ENCODE data around the gene CDC42EP4. TPM values are rescaled to one million over a fixed set of nuclear protein-coding genes. Genes with fewer than 3 reads are reported as not detected.
A peak's percentile ranks its signal among the peaks of the same experiment; 100 is the strongest.

The CDC42EP4 gene
- total and polyA plus RNA-seq, 7 donors = 10.7 to 24.4 (median 18.3) TPM

DNA sequence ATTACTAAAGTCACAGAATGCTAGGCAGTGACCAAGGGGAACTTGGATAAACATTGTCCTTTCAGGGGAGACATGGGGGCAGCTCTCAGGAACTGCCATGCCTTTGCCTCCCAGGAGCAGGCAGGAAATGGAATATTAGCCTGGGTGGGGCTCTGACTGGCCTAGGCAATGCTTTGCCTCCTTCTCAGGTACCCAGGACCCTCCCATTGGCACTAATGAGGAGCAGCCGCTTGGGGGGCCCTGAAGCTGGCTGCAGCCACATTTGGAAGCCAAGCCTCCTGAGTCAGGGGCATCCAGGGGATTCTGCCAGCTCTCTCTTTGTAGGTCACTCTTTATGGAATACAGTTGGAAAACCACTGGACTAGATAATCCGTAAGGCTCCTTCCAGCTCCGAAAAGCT is 55.6 kb downstream of the CDC42EP4 start:
- no peak overlapping the region for H3K4me3 ChIP-seq
- ATAC-seq (no peak), DNase-seq (no peak)
- H3K4me1 ChIP-seq = no peaks in the 10 kb centered on the region
- intact Hi-C loops (cut with DNase I) = loop anchor here (1.0 to 10.0 kb wide), 3 partner anchors 56 to 531 kb away; partner anchors contain the start of gene CDC42EP4 (in 1 of the 2)
- H3K36me3 ChIP-seq (ENCODE audit: insufficient read depth in 1 of 2, low read depth in 1 of 2) = no peaks in the 10 kb centered on the region
- no peaks in the 10 kb centered on the region for H3K27me3 ChIP-seq (ENCODE audit: insufficient read depth in 3 of 3, low read length in 2 of 3)
- 89 to 95% (median 94%) methylated on average over 3 of the region's 3 CpGs for WGBS, 3 donors
- no peak overlapping the region for H3K27ac ChIP-seq
- H3K9me3 ChIP-seq = no peaks in the 10 kb centered on the region
- TF ChIP-seq, protein P1, sequence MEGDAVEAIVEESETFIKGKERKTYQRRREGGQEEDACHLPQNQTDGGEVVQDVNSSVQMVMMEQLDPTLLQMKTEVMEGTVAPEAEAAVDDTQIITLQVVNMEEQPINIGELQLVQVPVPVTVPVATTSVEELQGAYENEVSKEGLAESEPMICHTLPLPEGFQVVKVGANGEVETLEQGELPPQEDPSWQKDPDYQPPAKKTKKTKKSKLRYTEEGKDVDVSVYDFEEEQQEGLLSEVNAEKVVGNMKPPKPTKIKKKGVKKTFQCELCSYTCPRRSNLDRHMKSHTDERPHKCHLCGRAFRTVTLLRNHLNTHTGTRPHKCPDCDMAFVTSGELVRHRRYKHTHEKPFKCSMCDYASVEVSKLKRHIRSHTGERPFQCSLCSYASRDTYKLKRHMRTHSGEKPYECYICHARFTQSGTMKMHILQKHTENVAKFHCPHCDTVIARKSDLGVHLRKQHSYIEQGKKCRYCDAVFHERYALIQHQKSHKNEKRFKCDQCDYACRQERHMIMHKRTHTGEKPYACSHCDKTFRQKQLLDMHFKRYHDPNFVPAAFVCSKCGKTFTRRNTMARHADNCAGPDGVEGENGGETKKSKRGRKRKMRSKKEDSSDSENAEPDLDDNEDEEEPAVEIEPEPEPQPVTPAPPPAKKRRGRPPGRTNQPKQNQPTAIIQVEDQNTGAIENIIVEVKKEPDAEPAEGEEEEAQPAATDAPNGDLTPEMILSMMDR (IDR thresholded peaks at IDR 0.05) = no peak

DNA sequence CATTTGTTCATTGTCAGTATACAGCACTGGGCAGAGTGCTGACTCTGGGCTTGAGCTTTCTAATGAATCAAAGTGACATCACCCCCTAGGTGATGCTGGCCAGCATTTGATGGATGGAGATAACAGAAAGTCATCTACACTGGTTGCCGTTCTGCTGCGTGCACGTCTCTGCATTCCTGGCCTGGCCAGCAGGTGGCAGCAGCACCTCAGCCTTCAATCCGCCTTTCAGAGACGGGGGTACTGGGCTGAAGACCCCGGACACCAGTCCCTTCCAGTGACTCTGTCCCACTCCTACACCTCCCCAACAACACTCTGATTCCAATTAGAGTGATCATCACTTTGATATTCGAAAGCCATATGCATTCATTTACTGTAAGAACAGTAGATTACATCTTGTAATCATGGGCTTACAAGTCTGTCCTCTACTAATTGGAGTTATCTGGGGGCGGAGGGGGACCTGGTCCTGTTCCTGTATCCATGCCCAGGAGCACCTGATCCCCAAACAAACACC is 56.1 kb downstream of the CDC42EP4 start:
- peak; percentile 45 to 72 for DNase-seq
- Histone ChIP-seq H3K27me3 (ENCODE audit: insufficient read depth in 3 of 3, low read length in 2 of 3) (no peaks in the 10 kb centered on the region), H3K27ac (no peak overlapping the region), H3K4me1 (no peaks in the 10 kb centered on the region), H3K9me3 (no peaks in the 10 kb centered on the region), H3K36me3 (ENCODE audit: insufficient read depth in 1 of 2, low read depth in 1 of 2) (no peaks in the 10 kb centered on the region), H3K4me3 (no peak overlapping the region)
- 5 to 6% (median 6%) methylated on average over 8 of the region's 8 CpGs for WGBS, 3 donors
- intact Hi-C loops (cut with DNase I) = loop anchor here (1.0 to 10.0 kb wide), 4 partner anchors 57 to 531 kb away; partner anchors contain the start of gene CDC42EP4 (in 1 of the 2)
- ATAC-seq = peak; percentile 66 to 88 (median 80)
- TF ChIP-seq, protein P1 (IDR thresholded peaks at IDR 0.05) = peak; percentile 99

DNA sequence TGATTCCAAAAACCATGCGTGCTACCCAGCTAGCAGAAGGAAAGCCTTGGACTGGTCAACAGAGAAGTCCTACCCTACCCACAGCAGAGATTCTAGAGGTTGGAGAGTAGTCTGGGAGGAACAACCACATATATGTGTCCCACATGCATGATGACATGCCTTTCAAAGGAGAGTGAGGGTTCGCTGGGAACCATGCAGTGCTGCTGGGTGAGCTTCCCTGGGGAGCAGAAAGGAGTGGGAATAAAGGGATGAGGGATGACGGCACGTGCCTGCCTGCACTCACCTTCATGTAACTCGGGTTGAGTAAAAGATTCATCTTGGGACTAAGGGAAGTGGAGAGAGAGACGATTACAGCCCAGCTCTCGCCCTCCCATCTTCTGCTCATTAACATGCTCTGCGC is 59.9 kb downstream of the CDC42EP4 start:
- TF ChIP-seq, protein P1 (IDR thresholded peaks at IDR 0.05) = no peak
- 69 to 77% (median 74%) methylated on average over 8 of the region's 8 CpGs for WGBS, 3 donors
- Histone ChIP-seq H3K9me3 (no peaks in the 10 kb centered on the region), H3K27me3 (ENCODE audit: insufficient read depth in 3 of 3, low read length in 2 of 3) (no peaks in the 10 kb centered on the region), H3K4me1 (no peaks in the 10 kb centered on the region), H3K4me3 (no peak overlapping the region), H3K36me3 (ENCODE audit: insufficient read depth in 1 of 2, low read depth in 1 of 2) (peaks cover 2 to 21% of the 10 kb centered on the region in 2 donors), H3K27ac (no peak overlapping the region)
- intact Hi-C loops (cut with DNase I) = loop anchor here in 1 of 2 donors (10.0 kb wide), 1 partner anchor 527 kb away; no protein-coding TSS in a partner anchor
- DNase-seq (no peak), ATAC-seq (no peak)

DNA sequence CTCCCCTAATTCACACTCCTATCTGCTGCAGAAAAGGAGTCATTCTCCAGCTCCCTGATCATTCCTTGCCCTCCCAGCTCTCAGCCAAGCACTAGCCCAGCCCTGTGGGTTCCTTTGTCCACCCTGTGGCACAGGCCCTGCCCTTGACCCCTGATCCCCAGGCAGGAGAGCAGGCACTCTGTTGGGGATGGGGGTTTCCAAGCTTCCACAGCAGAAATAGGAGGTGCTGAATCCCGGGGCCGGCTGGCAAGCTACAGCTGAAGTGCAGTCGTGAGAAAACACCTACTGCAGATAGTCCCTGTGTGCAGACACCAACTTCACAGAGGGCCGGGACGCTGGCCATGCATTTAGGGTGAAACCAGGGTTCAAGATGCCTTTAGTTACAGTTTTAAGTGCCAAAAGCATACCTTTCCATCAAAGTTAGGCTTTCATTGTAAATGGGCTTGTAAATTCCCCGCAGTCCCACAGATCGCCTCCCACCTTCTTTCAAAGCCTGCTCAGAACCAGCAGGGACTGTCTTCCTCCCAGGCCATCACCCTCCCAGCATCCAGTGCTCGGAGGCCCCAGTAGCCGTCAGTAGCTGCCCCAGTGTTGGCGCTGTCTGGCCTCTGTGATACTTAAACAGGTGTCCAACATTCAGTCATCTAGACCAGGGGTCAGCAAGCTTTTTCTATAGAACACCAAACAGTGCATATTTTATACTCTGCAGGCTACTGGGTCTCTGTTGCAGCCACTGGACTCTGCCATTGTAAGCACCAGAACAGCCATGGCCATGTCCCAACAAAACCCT is 60.8 kb downstream of the CDC42EP4 start:
- no peaks in the 10 kb centered on the region for H3K4me1 ChIP-seq
- no peak overlapping the region for H3K4me3 ChIP-seq
- ATAC-seq (no peak), DNase-seq (no peak)
- TF ChIP-seq, protein P1 (IDR thresholded peaks at IDR 0.05) = no peak
- peaks cover 2 to 29% of the 10 kb centered on the region in 2 donors for H3K36me3 ChIP-seq (ENCODE audit: insufficient read depth in 1 of 2, low read depth in 1 of 2)
- intact Hi-C loops (cut with DNase I) = loop anchor here in 1 of 2 donors (10.0 kb wide), 1 partner anchor 526 kb away; no protein-coding TSS in a partner anchor
- WGBS, 3 donors = 63 to 70% (median 65%) methylated on average over 10 of the region's 10 CpGs
- no peak overlapping the region for H3K27ac ChIP-seq
- H3K27me3 ChIP-seq (ENCODE audit: insufficient read depth in 3 of 3, low read length in 2 of 3) = no peaks in the 10 kb centered on the region
- no peaks in the 10 kb centered on the region for H3K9me3 ChIP-seq
